H9 (cell line): ENCODE measurements around the gene RDM1. TPM values are rescaled to one million over a fixed set of nuclear protein-coding genes. Genes with fewer than 3 reads are reported as not detected.

Experiments
- DNase-seq: peaks from one replicate; pipeline ENCODE4 v3.0.0-alpha.2; 2017
- H2AFZ ChIP-seq: one replicate; pipeline ENCODE4 v1.6.1; 2013; ENCODE audit warnings: mild to moderate bottlenecking, low read length, control low read depth, moderate library complexity
- H2AK5ac ChIP-seq: 2 replicates; pipeline ENCODE4 v1.6.1; 2013; ENCODE audit warnings: low read length, control low read depth, mixed read lengths; ENCODE audit not compliant: insufficient read length
- H2BK120ac ChIP-seq: one replicate; pipeline ENCODE4 v1.6.1; 2013; ENCODE audit warnings: low read depth, mild to moderate bottlenecking, low read length, control low read depth, inconsistent platforms; ENCODE audit not compliant: poor library complexity, severe bottlenecking
- H2BK12ac ChIP-seq: 2 replicates; pipeline ENCODE4 v1.6.1; 2013; ENCODE audit warnings: low read length, control low read depth, mixed read lengths, low read depth; ENCODE audit not compliant: insufficient read length
- H2BK15ac ChIP-seq: 2 replicates; pipeline ENCODE4 v1.6.1; 2013; ENCODE audit warnings: low read depth, low read length, control low read depth
- H2BK20ac ChIP-seq: one replicate; pipeline ENCODE4 v1.6.1; 2013; ENCODE audit warnings: low read depth, mild to moderate bottlenecking, low read length, control low read depth, inconsistent platforms; ENCODE audit not compliant: poor library complexity, severe bottlenecking
- H2BK5ac ChIP-seq: 2 replicates; pipeline ENCODE4 v1.6.1; 2013; ENCODE audit warnings: low read length, control low read depth, mixed read lengths; ENCODE audit not compliant: insufficient read length
- H3K14ac ChIP-seq: 2 replicates; pipeline ENCODE4 v1.6.1; 2013; ENCODE audit warnings: low read length, control low read depth; ENCODE audit not compliant: insufficient read depth
- H3K18ac ChIP-seq: 2 replicates; pipeline ENCODE4 v1.6.1; 2013; ENCODE audit warnings: low read depth, mild to moderate bottlenecking, mixed read lengths, low read length, control low read depth; ENCODE audit not compliant: insufficient read length
- H3K23ac ChIP-seq: 2 replicates; pipeline ENCODE4 v1.6.1; 2013; ENCODE audit warnings: low read length, control low read depth, mixed read lengths, low read depth; ENCODE audit not compliant: insufficient read length
- H3K23me2 ChIP-seq: 2 replicates; pipeline ENCODE4 v1.6.1; 2013; ENCODE audit warnings: low read depth, mild to moderate bottlenecking, mixed read lengths, low read length, control low read depth; ENCODE audit not compliant: insufficient read length, poor library complexity, severe bottlenecking
- H3K27ac ChIP-seq: 2 replicates; pipeline ENCODE4 v1.5.1; 2013; ENCODE audit warnings: low read length, control low read depth, mixed read lengths, low read depth; ENCODE audit not compliant: insufficient read length
- H3K27me3 ChIP-seq: 2 replicates; pipeline ENCODE4 v1.6.1; 2013; ENCODE audit warnings: low read length, control low read depth, inconsistent platforms; ENCODE audit not compliant: insufficient read depth
- H3K4ac ChIP-seq: 2 replicates; pipeline ENCODE4 v1.6.1; 2013; ENCODE audit warnings: low read depth, mild to moderate bottlenecking, control low read depth, inconsistent platforms, low read length, moderate library complexity
- H3K4me1 ChIP-seq: 2 replicates; pipeline ENCODE4 v1.6.1; 2013; ENCODE audit warnings: low read length, control low read depth, inconsistent platforms; ENCODE audit not compliant: insufficient read depth
- H3K4me2 ChIP-seq: 2 replicates; pipeline ENCODE4 v1.6.1; 2013; ENCODE audit warnings: low read length, control low read depth, mixed read lengths; ENCODE audit not compliant: insufficient read length, insufficient read depth
- H3K56ac ChIP-seq: 2 replicates; pipeline ENCODE4 v1.6.1; 2013; ENCODE audit warnings: low read depth, mild to moderate bottlenecking, mixed read lengths, low read length, control low read depth; ENCODE audit not compliant: insufficient read length
- H3K79me1 ChIP-seq: 2 replicates; pipeline ENCODE4 v1.6.1; 2013; ENCODE audit warnings: low read depth, mild to moderate bottlenecking, moderate library complexity, low read length, control low read depth, inconsistent platforms; ENCODE audit not compliant: insufficient read depth, poor library complexity, severe bottlenecking
- H3K79me2 ChIP-seq: 2 replicates; pipeline ENCODE4 v1.6.1; 2013; ENCODE audit warnings: low read length, control low read depth, inconsistent platforms; ENCODE audit not compliant: insufficient read depth
- H3K9ac ChIP-seq: 2 replicates; pipeline ENCODE4 v1.6.1; 2013; ENCODE audit warnings: low read length, control low read depth, mixed read lengths; ENCODE audit not compliant: insufficient read length; ENCODE audit errors: extremely low read depth
- H3K9me3 ChIP-seq: one replicate; pipeline ENCODE4 v1.6.1; 2013; ENCODE audit warnings: low read depth, low read length, inconsistent platforms; ENCODE audit not compliant: control insufficient read depth
- H3T11ph ChIP-seq: one replicate; pipeline ENCODE4 v1.6.1; 2013; ENCODE audit warnings: mild to moderate bottlenecking, low read length, control low read depth, inconsistent platforms
- H4K20me1 ChIP-seq: one replicate; pipeline ENCODE4 v1.6.1; 2013; ENCODE audit not compliant: control insufficient read depth, insufficient read length, insufficient read depth
- H4K5ac ChIP-seq: 2 replicates; pipeline ENCODE4 v1.6.1; 2013; ENCODE audit warnings: low read depth, mild to moderate bottlenecking, mixed read lengths, low read length, control low read depth; ENCODE audit not compliant: insufficient read length
- H4K8ac ChIP-seq: replicated peaks from 2 replicates; pipeline ENCODE4 v1.6.1; 2013; ENCODE audit warnings: low read length, control low read depth, mixed read lengths, low read depth; ENCODE audit not compliant: insufficient read length
- H4K91ac ChIP-seq: 2 replicates; pipeline ENCODE4 v1.6.1; 2013; ENCODE audit warnings: low read depth, mild to moderate bottlenecking, moderate library complexity, mixed read lengths, low read length, control low read depth; ENCODE audit not compliant: insufficient read length
- H3K27ac Mint-ChIP-seq, 3 experiments: 2 replicates in 2 of 3; 3 replicates in 1 of 3; pipeline ENCODE4 v1.8.0; 2020 to 2021; ENCODE audit warnings: mixed read lengths in 3 of 3, mild to moderate bottlenecking in 1 of 3, moderate library complexity in 1 of 3
- H3K27me3 Mint-ChIP-seq: 2 replicates; pipeline ENCODE4 v1.8.0; 2021; ENCODE audit warnings: low read depth, mild to moderate bottlenecking, moderate library complexity, mixed read lengths
- H3K36me3 Mint-ChIP-seq, 3 experiments: 2 replicates in 2 of 3; 3 replicates in 1 of 3; pipeline ENCODE4 v1.8.0; 2020 to 2021; ENCODE audit warnings: low read depth in 3 of 3, mixed read lengths in 3 of 3; ENCODE audit not compliant: insufficient read depth in 1 of 3
- H3K4me1 Mint-ChIP-seq, 2 experiments: 2 replicates each; pipeline ENCODE4 v1.8.0; 2020; ENCODE audit warnings: mixed read lengths in 2 of 2
- H3K4me3 Mint-ChIP-seq, 2 experiments: 2 replicates in 1 of 2; 3 replicates in 1 of 2; pipeline ENCODE4 v1.8.0; 2020 to 2021; ENCODE audit warnings: mild to moderate bottlenecking in 2 of 2, mixed read lengths in 2 of 2, moderate library complexity in 1 of 2
- H3K9me3 Mint-ChIP-seq, 2 experiments: 2 replicates in 1 of 2; 3 replicates in 1 of 2; pipeline ENCODE4 v1.8.0; 2020; ENCODE audit warnings: mild to moderate bottlenecking in 2 of 2, mixed read lengths in 2 of 2, moderate library complexity in 1 of 2
- WGBS: extraction: QIAGEN DNeasy Blood & Tissue Kit; methylation state at CpG from one replicate; pipeline ENCODE4 v1.1.7; 2013; ENCODE audit warnings: missing lambda C conversion rate, low lambda C conversion rate, mixed read lengths; ENCODE audit not compliant: insufficient read length; ENCODE audit errors: extremely low coverage; 5-methylcytosine and 5-hydroxymethylcytosine counted together
- total RNA-seq: library from RNA; stranded (reverse); gene quantifications from 2 replicates; pipeline ENCODE4 v1.2.1, GENCODE V29; 2021
- TF ChIP-seq, protein P1 (sequence below): fragments of 200-600 bp; sonication (generic); conservative IDR thresholded peaks from 3 replicates; pipeline ENCODE4 v1.8.0; 2021; ENCODE audit warnings: antibody characterized with exemption, mild to moderate bottlenecking

The RDM1 gene
- total RNA-seq, 1 experiment from 2014 or later: 9.0 TPM

DNA sequence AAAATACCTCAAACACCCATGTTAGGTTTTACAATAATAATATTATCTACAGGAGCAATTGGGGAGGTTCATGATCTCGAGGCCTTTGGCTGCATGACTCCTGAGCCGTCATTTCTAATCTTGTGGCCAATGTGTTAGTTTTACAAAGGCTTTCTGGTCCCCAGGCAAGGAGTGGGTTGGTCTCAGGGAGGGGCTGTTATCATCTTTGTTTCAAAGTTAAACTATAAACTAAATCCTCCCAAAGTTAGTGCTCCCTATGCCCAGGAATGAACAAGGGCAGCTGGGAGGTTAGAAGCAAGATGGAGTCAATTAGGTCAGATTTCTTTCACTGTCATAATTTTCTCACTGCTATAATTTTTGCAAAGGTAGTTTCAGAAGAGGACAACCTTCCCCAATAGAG lies 41.3 kb downstream of the RDM1 start:
- TF ChIP-seq, protein P1, sequence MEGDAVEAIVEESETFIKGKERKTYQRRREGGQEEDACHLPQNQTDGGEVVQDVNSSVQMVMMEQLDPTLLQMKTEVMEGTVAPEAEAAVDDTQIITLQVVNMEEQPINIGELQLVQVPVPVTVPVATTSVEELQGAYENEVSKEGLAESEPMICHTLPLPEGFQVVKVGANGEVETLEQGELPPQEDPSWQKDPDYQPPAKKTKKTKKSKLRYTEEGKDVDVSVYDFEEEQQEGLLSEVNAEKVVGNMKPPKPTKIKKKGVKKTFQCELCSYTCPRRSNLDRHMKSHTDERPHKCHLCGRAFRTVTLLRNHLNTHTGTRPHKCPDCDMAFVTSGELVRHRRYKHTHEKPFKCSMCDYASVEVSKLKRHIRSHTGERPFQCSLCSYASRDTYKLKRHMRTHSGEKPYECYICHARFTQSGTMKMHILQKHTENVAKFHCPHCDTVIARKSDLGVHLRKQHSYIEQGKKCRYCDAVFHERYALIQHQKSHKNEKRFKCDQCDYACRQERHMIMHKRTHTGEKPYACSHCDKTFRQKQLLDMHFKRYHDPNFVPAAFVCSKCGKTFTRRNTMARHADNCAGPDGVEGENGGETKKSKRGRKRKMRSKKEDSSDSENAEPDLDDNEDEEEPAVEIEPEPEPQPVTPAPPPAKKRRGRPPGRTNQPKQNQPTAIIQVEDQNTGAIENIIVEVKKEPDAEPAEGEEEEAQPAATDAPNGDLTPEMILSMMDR: no peak
- peaks cover 15 to 20% of the 10 kb centered on the region in 2 experiments for H3K4me1 Mint-ChIP-seq

More for the DNA sequence above, 41.3 kb downstream of the RDM1 start:
- Mint-ChIP-seq H3K36me3 (no peaks in the 10 kb centered on the region), H3K27ac (no peak overlapping the region), H3K27me3 (no peaks in the 10 kb centered on the region), H3K4me3 (no peak overlapping the region), H3K9me3 (no peaks in the 10 kb centered on the region)
- Histone ChIP-seq H2BK5ac (no peak overlapping the region), H3K4ac (no peak overlapping the region), H3K4me2 (no peak overlapping the region), H3K9ac (no peak overlapping the region), H3K18ac (no peak overlapping the region), H3K23me2 (no peaks in the 10 kb centered on the region), H4K91ac (no peak overlapping the region), H3T11ph (no peak overlapping the region), H3K14ac (no peak overlapping the region), H3K79me2 (no peaks in the 10 kb centered on the region), H3K4me1 (peaks cover 2% of the 10 kb centered on the region; the same call in 1 of the 2 replicates), H3K9me3 (no peaks in the 10 kb centered on the region), H2AFZ (no peak overlapping the region), H3K56ac (no peak overlapping the region), H3K27me3 (no peaks in the 10 kb centered on the region), H4K5ac (no peak overlapping the region), H2BK120ac (no peak overlapping the region), H4K8ac (no peak overlapping the region), H4K20me1 (no peaks in the 10 kb centered on the region), H3K23ac (no peak overlapping the region), H2BK12ac (no peak overlapping the region), H2BK15ac (no peak overlapping the region), H2AK5ac (no peak overlapping the region), H2BK20ac (no peak overlapping the region), H3K27ac (no peak overlapping the region), H3K79me1 (no peaks in the 10 kb centered on the region)
- DNase-seq: no peak
- no CpG with 5 or more reads among the region's 2 CpGs for WGBS
